Body of pancreas (tissue), 4 donors: ENCODE results near the gene NR2F2. TPM values are rescaled to one million over a fixed set of nuclear protein-coding genes. Genes with fewer than 3 reads are reported as not detected.

ENCODE experiments used
- ATAC-seq: fragments of 150-250 bp; one replicate; pipeline ENCODE4 v1.9.1; 2016
- DNase-seq, 4 donors: peaks; one replicate each; pipeline ENCODE4 v3.0.0-alpha.2; 2019
- H3K27ac ChIP-seq, 4 donors: fragments of 200-600 bp; sonication (generic); 1 replicate in 3 of 4; 2 replicates in 1 of 4; pipeline versions ENCODE4 v1.5.1 to v1.6.1; 2016 to 2019; ENCODE audit warnings: mild to moderate bottlenecking in 1 of 4, mixed read lengths in 1 of 4, moderate library complexity in 1 of 4
- H3K27me3 ChIP-seq, 2 donors: fragments of 200-600 bp; sonication (generic); one replicate each; pipeline ENCODE4 v1.6.0; 2016; ENCODE audit warnings: mild to moderate bottlenecking in 1 of 2
- H3K36me3 ChIP-seq, 2 donors: fragments of 200-600 bp; sonication (generic); replicated peaks in 1 of 2; 2 replicates each; pipeline ENCODE4 v1.5.1; 2016; ENCODE audit warnings: low read depth in 2 of 2; ENCODE audit not compliant: insufficient read depth in 1 of 2
- H3K4me1 ChIP-seq: fragments of 200-600 bp; sonication (generic); one replicate; pipeline ENCODE4 v1.6.0; 2016
- H3K4me3 ChIP-seq, 2 donors: fragments of 200-600 bp; sonication (generic); 1 replicate in 1 of 2; 2 replicates in 1 of 2; pipeline ENCODE4 v1.5.1; 2016 to 2019
- H3K9me3 ChIP-seq, 3 donors: fragments of 200-600 bp; sonication (generic); 1 replicate in 2 of 3; 2 replicates in 1 of 3; pipeline ENCODE4 v1.5.1; 2016
- POLR2A ChIP-seq, 3 donors: fragments of 450-650 bp; IDR thresholded peaks; one replicate each; pipeline ENCODE4 v1.6.1; 2016; ENCODE audit warnings: antibody characterized with exemption in 3 of 3, mild to moderate bottlenecking in 2 of 3
- whole genome bisulfite sequencing, 2 donors: methylation state at CpG; one replicate each; pipeline ENCODE4 v1.1.5; 2017; 5-methylcytosine and 5-hydroxymethylcytosine counted together
- intact Hi-C: fragments of 100-400 bp; cut with DNase I; formaldehyde crosslinking; loops from one replicate; pipeline ENCODE4 v1.15.1; 2023
- total RNA-seq, 2 donors: library from RNA; depleted of rRNA; stranded (reverse); fragments of >200 nt; gene quantifications; one replicate each; pipeline ENCODE4 v1.1.0, GENCODE V29; 2016
- TF ChIP-seq, protein P1 (sequence below), 7 experiments: fragments of 450-650 bp in 4 of 7; fragments of 200-600 bp in 3 of 7; sonication (generic) in 3 of 7; IDR thresholded peaks; one replicate each; pipeline ENCODE4 v1.5.1; 2016 to 2019; ENCODE audit warnings: antibody characterized with exemption in 7 of 7

The NR2F2 gene
- total RNA-seq, 2 donors from 2014 or later = 12.9 to 13.5 TPM

DNA sequence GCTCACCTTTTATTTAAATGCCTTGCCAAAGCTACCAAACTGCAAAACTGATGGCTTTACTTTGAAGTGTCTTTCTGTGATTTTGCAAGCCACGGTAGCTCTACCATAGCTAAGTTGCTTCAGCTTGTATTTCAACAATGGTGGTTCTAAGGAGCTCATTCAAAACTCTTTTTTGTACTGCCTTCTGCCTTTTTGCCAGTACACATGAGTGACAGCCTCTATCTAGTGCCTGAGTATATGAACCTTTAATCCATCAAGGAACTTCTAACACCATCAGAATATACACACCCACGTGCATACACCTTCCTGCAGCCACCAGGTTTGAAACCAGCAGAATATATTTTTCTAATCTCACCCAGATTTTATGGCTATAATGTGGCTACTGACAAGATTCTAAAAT is 10.4 kb upstream of the NR2F2 start:
- Histone ChIP-seq H3K27ac (peak overlapping the region in 2 of 4 donors; percentile 5 to 85), H3K9me3 (no peaks in the 10 kb centered on the region), H3K27me3 (peaks cover 0 to 15% of the 10 kb centered on the region in 2 donors), H3K4me3 (no peak overlapping the region), H3K36me3 (no peaks in the 10 kb centered on the region), H3K4me1 (peaks cover 23% of the 10 kb centered on the region)
- WGBS, 2 donors = 63 to 89% methylated on average over 2 of the region's 2 CpGs
- no peak for DNase-seq
- ATAC-seq = no peak
- TF ChIP-seq POLR2A (IDR thresholded peaks at IDR 0.05) = no peak
- TF ChIP-seq, protein P1, sequence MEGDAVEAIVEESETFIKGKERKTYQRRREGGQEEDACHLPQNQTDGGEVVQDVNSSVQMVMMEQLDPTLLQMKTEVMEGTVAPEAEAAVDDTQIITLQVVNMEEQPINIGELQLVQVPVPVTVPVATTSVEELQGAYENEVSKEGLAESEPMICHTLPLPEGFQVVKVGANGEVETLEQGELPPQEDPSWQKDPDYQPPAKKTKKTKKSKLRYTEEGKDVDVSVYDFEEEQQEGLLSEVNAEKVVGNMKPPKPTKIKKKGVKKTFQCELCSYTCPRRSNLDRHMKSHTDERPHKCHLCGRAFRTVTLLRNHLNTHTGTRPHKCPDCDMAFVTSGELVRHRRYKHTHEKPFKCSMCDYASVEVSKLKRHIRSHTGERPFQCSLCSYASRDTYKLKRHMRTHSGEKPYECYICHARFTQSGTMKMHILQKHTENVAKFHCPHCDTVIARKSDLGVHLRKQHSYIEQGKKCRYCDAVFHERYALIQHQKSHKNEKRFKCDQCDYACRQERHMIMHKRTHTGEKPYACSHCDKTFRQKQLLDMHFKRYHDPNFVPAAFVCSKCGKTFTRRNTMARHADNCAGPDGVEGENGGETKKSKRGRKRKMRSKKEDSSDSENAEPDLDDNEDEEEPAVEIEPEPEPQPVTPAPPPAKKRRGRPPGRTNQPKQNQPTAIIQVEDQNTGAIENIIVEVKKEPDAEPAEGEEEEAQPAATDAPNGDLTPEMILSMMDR (IDR thresholded peaks at IDR 0.05) = no peak
- intact Hi-C loops = no loop called here

DNA sequence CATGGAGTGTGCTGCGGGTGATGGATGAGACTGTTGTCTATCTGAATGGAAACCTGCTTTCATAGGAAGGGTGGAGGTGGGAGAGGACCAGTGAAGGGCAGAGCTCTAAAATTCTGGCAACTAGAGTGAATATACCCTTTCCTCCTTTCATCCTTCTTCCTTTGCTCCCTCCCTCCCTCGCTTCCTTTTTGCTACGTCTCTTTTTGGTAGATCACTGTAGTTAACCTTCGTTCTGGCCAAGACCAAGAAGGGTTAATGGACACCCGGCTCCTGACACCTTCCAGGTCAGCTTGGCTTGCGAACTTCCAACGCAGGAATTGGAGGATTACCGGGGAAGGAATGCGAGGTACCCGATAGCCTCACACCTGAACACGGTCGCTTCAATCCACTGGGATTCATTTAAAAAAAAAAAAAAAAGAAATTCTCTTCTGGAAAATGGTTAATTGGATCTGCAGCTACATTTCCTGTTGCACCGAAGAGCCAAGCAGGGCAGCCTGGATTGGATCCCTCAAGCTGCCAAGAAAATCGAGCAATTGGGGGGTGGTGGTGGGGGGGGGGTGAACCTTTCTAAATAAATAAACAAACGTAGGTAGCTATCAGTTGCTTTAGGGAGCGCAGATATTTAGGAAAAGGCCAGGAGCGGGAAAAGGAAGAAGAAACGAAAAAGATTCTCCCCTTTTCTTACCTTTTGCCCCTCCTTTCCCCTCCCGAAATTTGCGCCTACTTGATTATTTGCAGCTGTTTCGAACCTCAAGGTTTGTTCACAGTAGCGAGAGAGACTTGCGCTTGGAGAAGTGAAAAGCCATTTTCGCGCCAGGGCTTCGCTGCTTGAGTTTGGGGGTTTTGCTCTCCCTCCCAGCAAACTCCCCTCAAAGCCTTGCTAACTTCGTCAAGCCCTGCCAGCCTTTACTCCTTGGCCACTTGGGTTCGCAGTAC is 9.5 kb upstream of the NR2F2 start:
- H3K9me3 ChIP-seq = no peaks in the 10 kb centered on the region
- intact Hi-C loops = no loop called here
- ATAC-seq (peak; percentile 12), DNase-seq (peak in 1 of 4 donors; percentile 14)
- no peak for TF ChIP-seq POLR2A (IDR thresholded peaks at IDR 0.05)
- TF ChIP-seq, protein P1 (IDR thresholded peaks at IDR 0.05) = no peak
- H3K4me3 ChIP-seq = peak overlapping the region in 1 of 2 donors; percentile 22
- no peaks in the 10 kb centered on the region for H3K36me3 ChIP-seq
- H3K27ac ChIP-seq = peak overlapping the region; percentile 22 to 85 (median 77)
- H3K4me1 ChIP-seq = peaks cover 23% of the 10 kb centered on the region
- 8 to 9% methylated on average over 28 of the region's 28 CpGs for WGBS, 2 donors
- H3K27me3 ChIP-seq = peaks cover 0 to 15% of the 10 kb centered on the region in 2 donors

DNA sequence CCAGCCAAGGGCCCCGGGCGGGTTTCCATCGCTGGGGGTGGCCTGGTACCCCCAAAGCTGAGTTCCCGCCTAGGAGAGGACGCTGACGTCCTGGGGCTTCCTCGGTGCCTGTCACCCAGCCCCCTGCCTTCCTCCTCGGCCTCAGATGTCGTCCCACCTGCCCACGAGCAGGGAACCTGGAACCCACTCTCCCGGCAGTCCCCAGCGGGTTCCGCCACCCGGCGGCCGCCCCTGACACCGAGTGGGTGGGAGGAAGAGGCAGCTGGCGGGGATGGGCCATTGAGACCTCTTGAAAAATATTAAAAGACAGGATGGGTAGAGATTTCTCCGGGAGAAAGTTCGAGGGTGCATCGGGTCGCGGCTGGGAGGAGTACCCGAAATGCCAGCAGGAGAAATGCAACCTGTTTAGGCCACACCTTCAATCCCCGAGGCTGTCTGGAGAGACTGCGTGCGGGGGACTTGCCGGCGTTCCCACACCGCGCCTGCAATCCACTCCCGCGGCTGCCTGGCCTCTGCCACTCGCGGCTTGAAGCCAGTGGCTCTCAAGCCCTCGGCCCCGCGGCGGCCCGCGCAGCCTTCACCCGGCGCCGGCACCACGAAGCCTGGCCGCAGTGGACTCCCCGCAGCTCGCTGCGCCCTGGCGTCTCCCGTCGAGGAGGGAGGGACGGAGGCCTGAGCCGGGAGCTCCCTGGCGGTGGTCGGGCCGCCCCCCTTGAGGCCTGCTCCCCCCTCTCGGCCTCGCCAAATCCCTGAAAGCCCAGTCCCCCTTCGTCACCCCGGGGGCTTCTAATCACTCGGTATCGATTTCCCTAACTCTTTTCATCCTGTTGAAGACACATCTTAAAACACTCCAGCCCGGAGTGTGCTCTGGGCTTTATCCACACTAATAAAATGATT is 8.6 kb upstream of the NR2F2 start:
- intact Hi-C loops = no loop called here
- no peaks in the 10 kb centered on the region for H3K36me3 ChIP-seq
- WGBS, 2 donors = 3 to 8% methylated on average over 25 to 52 of the region's 64 CpGs
- peaks cover 30% of the 10 kb centered on the region for H3K4me1 ChIP-seq
- H3K27me3 ChIP-seq = peaks cover 0 to 15% of the 10 kb centered on the region in 2 donors
- H3K4me3 ChIP-seq = peak overlapping the region in 1 of 2 donors; percentile 22
- TF ChIP-seq, protein P1 (IDR thresholded peaks at IDR 0.05) = peak in 1 of 7 experiments; percentile 11
- TF ChIP-seq POLR2A (IDR thresholded peaks at IDR 0.05) = peak in 2 of 3 donors; percentile 8 to 21
- ATAC-seq (peak; percentile 45), DNase-seq (peak in 2 of 4 donors; percentile 16 to 26)
- H3K9me3 ChIP-seq = no peaks in the 10 kb centered on the region
- H3K27ac ChIP-seq = peak overlapping the region; percentile 22 to 85 (median 77)

DNA sequence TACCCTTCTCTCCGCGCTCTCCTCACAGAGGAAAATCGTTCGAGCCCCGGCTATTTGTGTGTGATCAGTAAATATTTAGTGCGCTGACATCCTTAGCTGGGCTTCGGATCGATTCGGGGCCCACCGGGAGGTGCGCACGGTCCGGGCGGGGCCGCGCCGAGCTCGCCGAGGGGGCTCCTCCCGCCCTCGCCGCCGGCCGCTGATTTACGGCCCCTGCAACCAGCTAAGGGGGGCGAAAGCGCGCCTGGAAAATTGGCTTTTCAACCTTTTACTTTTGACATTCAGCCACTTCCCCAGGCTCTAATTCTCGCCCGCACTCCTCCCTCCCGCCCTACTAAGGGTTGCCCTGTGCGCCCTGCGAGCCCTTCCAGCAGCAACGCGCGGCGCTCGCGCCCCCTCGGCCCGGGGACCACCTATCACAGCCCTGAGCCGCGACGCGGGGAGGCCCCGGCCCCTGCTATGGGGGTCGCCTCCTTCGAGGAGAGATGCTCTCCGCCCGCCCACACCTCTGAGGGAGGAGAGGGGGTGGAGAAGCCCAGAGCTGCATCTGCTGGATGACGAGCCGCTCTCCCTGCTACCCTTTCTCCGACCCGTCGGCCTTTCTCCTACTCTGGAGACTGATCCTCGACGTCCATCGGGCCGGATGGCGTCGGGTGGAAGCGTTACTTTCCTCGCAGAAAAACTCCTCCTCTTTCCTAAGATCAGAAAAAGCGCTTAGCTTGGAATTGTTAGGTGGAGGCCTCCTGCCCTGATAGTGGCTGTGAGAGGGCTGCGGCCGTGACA is 7.8 kb upstream of the NR2F2 start:
- Histone ChIP-seq H3K27me3 (peaks cover 0 to 15% of the 10 kb centered on the region in 2 donors), H3K27ac (peak overlapping the region; percentile 22 to 85 (median 77)), H3K4me3 (no peak overlapping the region), H3K36me3 (no peaks in the 10 kb centered on the region), H3K4me1 (peaks cover 30% of the 10 kb centered on the region), H3K9me3 (no peaks in the 10 kb centered on the region)
- intact Hi-C loops = no loop called here
- no peak for TF ChIP-seq POLR2A (IDR thresholded peaks at IDR 0.05)
- TF ChIP-seq, protein P1 (IDR thresholded peaks at IDR 0.05) = no peak
- ATAC-seq = no peak
- no peak for DNase-seq
- 27 to 36% methylated on average over 55 to 66 of the region's 66 CpGs for WGBS, 2 donors
